Stimulated activated CD4-positive, alpha-beta T cell treated with anti-CD3 and anti-CD28 coated beads, Interleukin-12 subunit alpha, Interleukin-12 subunit beta, amount 100 ng/mL, for 24 hours (primary cell): ENCODE results near the gene SV2C.
A peak's percentile ranks its signal among the peaks of the same experiment; 100 is the strongest.
"Not testable (repeated sequence)": the region's sequence is repeated elsewhere in the genome, so short reads cannot be mapped to it uniquely, and the experiment has no call there.

Source experiments
- DNase-seq, 2 experiments: peaks; one replicate each; pipeline ENCODE4 v3.0.0-alpha.2; 2020; ENCODE audit warnings: low read depth in 2 of 2

Gene SV2C

DNA sequence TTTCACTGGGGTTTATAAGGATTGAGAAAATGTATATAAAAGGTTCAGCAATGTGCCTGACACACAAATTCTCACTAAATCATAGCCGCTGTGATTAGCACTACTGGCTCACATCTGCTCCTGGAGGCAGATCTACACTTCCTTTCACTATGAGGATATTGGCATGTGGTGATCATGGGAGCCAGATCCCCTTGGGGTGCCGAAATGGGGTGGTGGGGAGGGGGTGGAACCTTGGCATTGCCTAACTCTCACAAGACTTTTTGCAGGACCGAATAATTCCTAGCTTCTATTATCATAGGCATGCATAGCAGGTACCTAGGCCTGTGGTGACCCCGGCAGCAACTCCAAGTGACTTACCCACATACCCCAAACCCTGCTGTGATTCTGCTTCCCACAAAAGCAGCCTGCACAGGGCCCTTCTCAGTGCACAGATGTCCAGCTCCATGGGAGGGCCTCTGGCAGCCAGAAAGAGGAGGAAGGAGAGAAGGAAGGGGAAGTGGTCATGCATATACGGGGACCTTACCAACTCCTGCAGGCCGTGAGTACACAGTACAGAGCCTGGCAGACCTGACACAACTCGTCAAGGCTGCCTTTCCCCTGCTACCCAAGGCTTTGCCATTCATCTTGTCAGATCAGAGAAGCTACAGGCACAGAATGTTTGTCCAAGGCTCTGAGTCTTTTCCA is 258.6 kb downstream of the SV2C start:
- DNase-seq, result no peak

DNA sequence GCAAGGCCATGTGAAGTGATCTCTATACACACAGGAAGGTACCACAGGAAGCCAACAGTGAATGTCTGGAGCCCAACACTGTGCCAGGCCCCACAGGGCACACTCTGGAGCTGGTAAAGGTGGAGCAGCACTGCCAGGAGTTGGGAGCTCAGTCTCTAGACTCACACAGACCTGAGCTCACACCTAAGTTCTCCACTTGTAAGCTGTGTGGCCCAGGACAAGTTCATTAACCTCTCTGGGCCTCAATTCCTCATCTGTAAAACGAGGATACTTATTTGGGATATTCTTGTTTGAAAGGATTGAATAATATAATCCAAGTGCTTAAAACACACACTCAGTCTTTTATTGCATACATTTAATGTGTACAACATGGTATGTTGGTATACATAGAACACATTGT is 259.3 kb downstream of the SV2C start:
- DNase-seq, result no peak

DNA sequence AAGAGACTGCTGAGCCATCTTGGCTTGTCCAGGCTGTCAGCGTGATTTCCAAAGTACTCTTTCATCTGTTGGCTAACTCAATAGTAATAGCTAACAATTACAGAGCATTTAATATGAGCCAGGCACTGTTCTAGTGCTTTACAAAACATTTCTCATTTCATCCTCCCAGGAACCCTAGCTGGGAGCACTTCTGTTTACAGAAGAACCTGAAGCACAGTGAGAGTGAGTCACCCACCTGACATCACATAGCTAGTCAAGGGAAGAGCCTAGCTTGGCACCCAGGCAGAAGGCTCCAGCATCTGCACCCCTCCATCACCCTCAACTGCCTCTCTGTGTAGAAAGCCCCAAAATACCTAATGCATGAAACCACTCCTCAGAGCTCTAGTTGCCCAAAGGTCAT is 262.4 kb downstream of the SV2C start:
- DNase-seq, result no peak

- DNase-seq, result no peak
Observed at GRCh38 chr5:76351176-76351575, 268.0 kb downstream of the SV2C start.

DNA sequence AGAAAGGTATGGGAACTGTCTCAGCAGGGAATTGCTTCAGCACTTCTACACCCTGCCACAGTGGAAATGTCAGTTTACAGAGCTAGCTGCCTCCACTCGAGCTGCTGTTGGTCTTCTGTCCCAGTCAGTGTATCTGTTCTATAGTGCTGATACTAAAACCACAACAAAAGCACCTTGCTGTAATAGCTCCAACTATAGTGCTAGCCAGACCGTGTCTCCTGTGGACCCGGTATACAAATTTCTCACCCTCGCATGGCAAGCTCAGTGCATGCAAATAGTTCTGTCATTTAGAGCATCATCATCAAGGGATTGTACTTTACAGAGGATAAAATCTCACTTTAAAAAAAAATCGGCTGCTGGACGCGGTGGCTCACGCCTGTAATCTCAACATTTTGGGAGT is 268.4 kb downstream of the SV2C start:
- no peak for DNase-seq

GRCh38 chr5:76356887-76357286 is 273.7 kb downstream of the SV2C start:
- DNase-seq, result no peak

DNA sequence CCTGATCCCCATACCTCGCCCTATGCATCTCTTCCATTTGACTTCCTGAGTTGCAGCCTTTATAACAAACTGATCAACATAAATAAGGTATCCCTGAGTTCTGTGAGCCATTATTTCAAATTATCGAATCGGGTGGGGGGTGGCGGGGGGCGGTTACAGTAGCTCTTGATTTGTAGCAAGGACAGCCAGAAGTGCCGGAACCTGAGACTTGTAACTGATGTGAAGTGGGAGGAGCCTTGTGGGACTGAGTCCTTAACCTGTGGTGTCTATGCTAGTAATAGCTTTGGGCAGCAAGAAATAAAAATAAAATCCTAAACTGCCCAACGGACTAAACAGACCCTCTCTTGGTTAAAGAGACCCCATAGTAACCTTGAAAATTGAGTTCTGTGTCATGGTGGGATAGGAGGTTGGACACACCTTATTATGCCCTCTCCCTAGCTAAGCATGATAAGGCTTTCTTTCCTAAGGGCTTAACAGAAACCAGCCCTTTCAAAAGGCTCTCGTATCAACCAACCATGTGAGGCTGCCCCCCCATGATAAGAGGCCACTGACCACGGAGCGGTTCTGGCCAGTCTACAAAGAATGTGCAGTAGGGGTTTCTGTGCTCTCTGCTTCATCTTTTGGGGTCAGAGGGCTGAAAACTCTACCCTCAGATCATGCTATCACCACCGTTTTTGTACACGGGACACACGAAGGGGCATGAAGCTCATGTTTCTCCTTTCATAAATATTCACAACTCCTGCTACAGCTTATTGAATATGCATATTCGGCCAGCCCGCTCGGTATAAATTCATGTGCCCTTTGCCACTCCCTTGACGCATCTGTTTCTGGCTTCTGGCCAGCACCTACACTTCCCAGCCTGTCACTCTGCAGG is 280.4 kb downstream of the SV2C start:
- no peak for DNase-seq

- no peak for DNase-seq
Observed at GRCh38 chr5:76364226-76364589, 281.0 kb downstream of the SV2C start.

DNA sequence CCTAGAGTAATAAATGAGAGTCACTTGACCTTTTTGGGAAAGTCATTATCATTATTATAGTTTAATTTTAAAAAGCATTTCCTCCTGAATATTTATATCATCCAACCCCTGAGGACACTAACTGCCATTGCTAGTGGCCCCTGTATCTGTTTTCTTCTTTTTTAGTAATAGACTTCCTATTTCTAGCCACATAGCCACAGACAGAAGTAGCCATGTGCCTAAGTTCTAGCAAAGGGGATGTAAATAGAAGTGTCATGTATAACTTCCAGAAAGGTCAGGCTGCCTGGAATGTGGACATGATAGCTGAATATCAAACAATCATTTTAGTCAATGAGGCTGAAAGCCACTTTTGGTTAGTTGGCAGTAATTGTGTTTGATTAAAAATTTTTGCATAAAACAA is 282.4 kb downstream of the SV2C start:
- no peak for DNase-seq

- no peak for DNase-seq
Observed at GRCh38 chr5:76366596-76366995, 283.4 kb downstream of the SV2C start.

DNA sequence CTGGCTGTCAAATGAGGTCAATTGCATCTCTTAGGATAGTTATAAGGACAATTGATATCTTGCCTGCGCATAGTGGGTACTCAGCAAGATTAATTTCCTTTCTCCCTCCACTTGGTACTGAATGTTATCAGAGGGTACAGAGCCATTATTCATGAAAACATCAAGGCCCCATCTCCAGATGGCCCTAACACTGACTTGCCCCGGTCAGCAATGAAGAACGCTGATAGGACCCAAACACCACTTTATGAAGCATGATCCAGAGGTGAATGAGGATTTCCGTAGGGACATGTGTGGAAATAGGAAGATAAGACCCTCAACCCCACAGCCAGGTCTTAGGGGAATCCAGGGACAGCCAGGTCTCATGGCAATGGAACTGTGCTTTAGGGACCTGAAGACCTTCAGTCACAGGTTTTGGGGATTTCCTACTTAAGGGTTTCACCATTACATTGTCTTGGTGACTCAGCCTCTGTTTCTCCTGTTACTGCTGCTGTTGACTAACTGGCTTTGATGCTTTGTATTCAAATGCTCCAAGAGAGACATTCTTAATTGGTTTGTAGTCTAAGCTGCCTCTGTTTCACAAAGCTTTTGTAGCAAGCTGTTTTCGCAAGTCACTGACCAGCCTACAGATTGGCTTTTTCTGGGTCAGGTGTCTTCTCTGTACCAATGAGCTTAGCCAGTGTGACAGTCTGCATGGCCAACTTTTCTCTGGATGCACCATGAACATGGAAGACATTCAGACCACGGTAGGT is 284.6 kb downstream of the SV2C start:
- DNase-seq, result peak in 1 of 2 experiments; percentile 7

DNA sequence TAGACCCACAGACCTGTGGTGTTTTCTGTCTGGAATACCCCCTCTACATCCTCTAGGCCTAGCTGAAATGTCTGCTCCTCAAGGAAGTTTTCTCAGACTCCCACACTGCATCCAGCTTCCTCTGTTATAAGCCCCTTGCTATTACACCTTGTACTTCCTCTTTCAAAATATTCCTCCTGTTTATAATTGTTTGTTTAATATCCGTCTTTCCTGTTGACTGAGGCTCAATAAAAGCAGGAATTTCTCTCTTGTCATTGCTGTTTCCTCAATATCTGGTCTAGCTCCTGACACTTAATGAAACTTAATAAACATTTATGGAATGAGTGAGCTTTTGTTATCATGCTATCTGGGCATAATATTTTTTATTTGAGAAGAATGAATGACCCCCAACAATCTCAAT is 285.8 kb downstream of the SV2C start:
- DNase-seq, result no peak

- not testable (repeated sequence) for DNase-seq
Observed at GRCh38 chr5:76369668-76370067, 286.5 kb downstream of the SV2C start.

DNA sequence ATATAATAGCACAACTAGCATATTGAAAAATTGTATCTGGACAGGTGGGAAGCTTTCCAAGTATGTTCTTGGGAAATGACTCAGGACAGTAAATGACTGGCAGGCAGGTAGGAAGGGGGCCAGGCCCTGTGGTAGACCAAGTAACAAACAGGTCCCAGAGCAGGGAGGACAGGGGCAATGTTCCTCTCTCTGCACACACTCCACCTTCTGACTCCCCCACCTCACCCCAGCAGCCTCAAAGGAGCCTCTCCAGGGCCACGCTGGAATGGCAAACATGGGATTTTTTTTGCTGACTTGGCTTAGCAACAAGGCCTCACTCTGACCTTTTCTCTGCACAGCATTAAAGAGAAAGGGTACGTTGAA is 288.8 kb downstream of the SV2C start:
- no peak for DNase-seq

DNA sequence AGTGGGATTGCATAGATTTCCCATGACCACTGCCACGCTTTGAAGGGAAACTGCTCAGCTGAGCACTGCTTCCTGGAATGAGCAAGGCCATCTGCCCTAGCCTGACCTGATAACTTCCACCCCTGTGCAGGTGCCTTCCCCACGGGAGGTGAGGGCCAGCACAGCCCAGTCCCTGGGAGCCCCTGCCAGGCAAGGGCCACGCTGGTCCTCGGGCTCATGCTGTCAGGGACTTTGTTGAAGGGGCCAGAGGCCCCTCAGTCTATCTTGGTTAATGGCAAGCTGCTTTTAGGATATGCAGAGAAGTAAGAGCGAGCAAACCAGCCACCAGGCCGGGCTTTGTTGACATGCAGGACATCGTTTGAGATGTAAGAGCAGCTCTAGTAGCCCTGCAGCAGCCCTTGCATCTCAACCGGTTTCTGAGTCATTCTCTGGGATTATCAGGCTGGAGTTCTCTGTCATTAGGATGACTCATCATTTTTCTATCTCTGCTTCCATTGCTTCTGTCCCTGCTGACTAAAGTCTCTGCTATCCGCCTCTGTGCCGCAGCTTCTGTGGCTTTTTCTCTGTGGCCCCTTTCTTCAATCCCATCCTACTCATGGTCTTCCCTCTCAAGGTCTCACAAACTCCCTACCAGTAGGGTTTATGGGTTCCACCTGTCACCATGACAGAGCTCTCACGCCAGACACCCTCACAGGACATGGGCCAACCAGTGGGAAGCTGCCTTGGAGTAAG is 289.3 kb downstream of the SV2C start:
- DNase-seq, result no peak

- DNase-seq, result no peak
Observed at GRCh38 chr5:76376148-76376865, 293.1 kb downstream of the SV2C start.

GRCh38 chr5:76376866-76377230 is 293.7 kb downstream of the SV2C start:
- no peak for DNase-seq

DNA sequence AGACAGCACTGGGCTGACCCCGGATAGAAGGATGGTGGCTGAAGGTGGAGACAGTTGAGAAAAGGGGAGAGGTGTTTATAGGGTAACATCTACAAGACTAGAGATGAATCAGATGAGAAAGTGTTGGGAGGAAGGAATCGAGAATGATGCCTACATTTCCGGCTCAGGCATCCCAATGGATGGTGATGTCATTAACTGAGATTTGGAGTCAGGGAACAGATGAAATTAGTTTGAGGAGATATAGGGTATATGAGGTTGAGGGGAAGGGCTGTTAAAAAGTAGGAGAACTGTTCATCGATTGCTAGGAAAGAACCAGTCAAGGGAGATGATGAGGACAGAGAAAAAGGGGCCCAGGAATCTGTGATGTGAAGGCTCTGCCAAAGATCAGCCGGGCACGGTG is 295.2 kb downstream of the SV2C start:
- DNase-seq, result no peak

DNA sequence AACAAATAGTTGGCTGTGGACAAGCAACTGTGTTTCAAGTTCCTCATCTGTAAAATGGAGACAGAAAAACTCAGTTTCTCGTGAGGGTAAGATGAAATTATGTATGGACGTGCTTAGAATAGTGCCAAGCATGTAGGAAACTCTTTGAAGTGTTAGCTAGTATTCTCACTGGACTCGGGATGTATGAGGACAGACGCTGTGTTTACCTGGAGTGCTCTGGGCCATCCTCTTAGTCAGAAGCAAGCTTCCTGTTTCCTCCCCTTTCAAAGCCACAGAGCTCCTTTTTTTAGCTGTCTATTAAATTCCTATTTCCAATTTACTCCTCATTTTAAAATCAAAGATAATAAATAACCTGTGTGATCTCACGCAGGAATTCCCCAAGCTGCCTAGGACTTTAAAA is 296.1 kb downstream of the SV2C start:
- DNase-seq, result no peak

DNA sequence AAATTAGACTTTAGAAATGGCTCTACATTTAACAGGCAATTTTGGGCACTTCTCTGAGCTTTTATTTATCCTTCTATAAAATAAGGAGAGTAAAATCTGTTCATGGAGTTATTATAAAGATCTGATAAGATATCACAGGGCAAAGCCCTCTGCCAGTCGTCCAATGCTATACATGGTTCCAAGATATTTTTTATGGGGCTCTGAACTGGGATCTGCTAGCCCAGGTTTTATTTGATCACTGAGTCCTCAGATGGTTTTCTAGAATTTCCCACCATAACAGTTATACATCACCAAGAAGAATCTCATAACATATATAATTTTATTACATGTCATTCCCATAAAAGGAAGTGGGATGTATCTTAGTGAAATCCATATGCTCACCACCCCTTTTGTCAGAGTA is 296.7 kb downstream of the SV2C start:
- no peak for DNase-seq

DNA sequence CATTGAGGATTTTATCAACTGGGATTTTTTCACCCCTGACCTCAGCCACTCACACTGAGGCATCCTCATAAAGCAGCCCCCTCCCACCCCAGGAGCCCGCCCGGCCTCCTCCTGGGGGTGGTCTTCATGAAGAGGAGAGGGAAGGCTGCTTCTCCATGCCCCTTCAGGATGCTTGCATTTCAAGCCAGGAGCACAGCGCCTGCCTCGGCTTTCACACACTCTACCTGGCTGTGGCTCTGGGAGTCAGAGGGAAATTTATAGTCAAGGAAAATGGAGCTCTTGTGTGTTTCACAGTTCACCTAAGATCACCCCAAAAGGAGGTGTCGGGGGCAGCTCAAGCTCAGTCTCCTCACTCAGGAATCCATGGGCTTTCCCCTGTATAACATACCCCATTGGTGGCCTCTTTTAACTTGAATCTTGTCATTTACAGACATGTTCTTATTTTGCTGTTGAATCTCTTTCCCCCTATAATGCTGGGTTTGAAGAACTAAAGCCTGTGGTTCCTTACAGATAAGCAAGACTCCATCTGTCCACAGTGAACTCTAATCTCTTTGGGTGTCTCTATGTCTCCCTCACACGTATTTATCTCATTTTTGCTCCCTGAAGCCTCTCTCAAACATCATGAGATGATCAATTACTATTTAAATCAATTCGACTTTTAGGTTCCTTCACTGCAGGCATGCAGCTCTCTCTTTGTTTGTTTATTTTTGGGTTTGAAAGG is 297.3 kb downstream of the SV2C start:
- no peak for DNase-seq
